ENCODE data around the gene C17orf58.
"Not testable (repeated sequence)": the region's sequence is repeated elsewhere in the genome, so short reads cannot be mapped to it uniquely, and the experiment has no call there.

GRCh38 chr17:67960276-67960675 is 36.0 kb downstream of the C17orf58 start:
- TF ChIP-seq EGR1 (IDR thresholded peaks at IDR 0.05; ENCODE audit: borderline replicate concordance, low read depth, low read length); SIX5 (IDR thresholded peaks at IDR 0.05; ENCODE audit: low read depth, low read length); CTCF (IDR thresholded peaks at IDR 0.05; ENCODE audit: control extremely low read depth in 1 of 3, insufficient read depth in 1 of 3, low read depth in 1 of 3, low read length in 3 of 3); YY1 (IDR thresholded peaks at IDR 0.05; ENCODE audit: low read depth, low read length): not testable (repeated sequence)

All from H1 (cell line).